Kasumi-1 (cell line): Measurements from ENCODE around the gene ANK3.

Experiments
- DNase-seq, 2 experiments: peaks; one replicate each; lab custom pipeline; 2025; lab: John Stamatoyannopoulos, UW

Gene ANK3

DNA sequence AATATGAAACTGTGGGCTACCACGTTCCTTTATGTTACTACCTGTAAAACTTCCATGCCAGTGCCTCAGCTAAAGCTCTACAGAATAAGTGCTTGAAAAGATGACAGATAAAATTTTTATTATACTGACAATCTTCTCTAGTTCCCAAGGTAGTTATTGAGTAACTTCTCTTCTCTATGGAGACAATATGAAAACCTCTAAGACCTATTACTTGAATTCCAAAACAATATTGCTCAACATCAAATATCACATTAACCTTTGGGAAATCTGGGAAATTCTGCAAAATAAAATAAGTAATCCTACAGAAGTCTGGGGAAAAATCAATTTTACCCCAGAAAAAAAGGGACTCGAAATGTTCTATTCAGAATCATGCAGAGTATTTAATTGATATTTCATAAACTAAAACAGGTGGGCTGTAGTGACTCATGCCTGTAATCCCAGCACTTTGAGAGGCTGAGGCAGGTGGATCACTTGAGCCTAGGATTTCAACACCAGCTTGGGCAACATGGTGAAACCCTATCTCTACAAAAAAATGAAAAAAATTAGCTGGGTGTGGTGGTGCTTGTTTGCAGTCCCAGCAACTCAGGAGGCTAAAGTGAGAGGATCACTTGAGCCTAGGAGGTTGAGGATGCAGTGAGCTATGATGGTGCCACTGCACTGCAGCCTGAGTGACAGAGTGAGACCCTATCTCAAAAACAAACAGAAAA is 23.8 kb upstream of the ANK3 start:
- DNase-seq: no peak

DNA sequence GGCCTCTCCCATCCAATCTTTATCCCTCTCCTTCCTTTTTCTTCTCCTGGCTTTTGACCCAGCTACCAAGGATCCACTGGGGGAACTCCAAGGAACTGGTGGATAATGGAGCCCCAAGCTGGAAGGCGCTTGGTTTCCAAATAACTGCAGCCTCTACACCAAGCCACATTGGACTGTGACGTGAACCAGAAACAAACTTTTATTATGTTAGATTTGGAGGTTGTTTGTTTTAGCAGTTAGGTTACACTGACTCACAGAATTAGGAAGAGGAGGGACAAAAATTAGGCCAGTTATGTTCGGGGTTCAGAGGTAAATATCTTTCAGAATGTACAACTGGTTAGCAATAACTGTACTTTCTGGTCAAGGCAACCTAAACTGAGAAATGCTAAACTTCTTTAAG is 21.3 kb upstream of the ANK3 start:
- no peak for DNase-seq

DNA sequence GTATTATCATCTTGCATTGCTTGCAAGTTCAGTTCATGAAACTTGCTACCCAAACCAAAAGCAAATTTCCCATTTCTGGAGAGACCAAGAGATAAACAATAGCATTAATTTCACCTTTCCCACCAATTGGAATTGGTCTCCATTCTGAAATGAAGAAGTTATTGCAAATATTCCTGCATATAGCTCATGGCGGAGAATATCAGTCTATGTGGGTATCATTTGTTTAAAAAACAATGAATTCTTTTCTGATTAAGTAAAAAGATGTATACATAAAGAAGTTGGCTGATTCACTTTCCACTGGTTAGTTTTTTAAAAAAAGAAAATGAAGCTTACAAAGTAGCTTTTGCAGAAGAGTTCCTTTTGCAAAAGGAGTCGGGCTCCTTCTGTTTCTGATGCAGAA is 19.5 kb upstream of the ANK3 start:
- DNase-seq: no peak

DNA sequence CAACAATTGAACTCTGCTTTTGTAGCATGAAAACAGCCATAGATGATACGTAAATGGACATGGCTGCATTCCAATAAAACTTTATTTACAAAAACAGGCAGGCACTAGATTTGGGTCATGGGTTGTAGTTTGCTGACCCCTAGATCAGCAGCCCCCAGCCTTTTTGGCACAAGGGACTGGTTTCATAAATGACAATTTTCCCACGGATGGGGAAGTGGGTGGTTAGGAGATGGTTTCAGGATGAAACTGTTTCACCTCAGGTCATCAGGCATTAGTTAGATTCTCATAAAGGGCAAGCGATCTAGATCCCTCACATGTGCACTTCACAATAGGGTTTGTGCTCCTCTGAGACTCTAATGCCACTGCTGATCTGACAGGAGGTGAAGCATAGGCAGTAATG is 16.5 kb upstream of the ANK3 start:
- no peak for DNase-seq

DNA sequence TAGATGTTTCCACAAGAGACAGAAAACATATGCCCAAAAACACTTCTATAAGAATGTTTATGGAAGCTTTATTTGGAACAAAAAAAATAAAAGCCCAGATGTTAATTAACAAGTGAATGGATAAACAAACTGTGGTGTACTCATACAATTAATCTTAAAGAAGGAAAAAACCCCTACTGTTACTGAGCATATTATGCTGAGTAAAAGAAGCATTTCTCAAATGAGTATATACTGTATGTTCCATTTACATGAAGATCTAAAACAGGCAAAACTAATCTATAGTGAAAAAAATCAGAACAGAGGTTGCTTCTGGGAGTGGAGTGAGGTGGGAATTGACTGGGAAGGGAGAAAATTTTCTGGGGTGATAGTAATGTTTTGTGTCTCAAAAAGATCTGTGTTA is 15.5 kb upstream of the ANK3 start:
- DNase-seq: no peak

DNA sequence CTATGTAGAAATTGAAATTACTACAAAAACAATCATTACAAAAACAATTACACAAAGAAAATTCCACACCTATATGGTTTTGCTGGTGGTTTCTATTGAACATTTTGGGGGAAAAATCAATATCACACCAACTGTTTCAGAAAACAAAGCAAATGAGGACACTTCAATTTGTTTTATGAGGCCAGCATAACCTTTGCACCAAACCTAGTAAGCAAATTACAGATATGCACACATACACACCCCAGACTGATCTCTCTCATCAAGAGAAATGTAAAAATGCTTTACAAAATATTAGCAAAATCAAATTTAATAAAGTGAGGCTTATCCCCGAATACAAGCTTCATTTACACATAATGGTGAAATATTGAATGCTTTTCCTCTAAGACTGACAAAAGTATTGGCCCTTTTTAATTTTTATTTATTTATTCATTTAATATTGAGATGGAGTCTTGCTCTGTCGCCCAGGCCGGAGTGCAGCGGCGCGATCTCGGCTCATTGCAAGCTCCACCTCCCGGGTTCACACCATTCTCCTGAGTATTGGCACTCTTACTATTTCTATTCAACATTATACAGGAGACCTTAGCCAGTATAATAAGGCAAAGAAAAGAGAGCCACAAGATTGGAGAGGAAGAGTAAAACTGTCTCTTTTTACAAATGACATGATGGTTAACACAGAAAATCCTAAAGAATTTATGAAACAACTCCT is 13.6 kb upstream of the ANK3 start:
- DNase-seq: no peak

DNA sequence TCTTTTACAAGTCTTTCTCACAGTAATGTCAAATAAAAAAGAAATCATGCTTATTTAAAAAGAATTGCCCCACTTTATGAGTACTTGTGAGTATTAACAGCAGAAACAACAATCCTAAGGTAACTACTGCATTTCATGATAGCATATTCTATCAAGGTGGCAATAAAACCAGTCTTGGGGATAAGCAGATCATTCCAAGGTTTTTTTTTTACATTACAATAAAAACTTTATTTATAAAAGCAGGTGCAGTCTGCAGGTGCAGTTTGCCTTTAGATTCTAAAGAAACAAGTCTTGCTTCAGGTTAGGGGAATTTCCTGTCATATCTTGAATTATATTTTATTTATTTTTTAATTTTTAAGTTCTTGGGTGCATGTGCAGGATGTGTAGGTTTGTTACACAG is 10.7 kb upstream of the ANK3 start:
- no peak for DNase-seq

DNA sequence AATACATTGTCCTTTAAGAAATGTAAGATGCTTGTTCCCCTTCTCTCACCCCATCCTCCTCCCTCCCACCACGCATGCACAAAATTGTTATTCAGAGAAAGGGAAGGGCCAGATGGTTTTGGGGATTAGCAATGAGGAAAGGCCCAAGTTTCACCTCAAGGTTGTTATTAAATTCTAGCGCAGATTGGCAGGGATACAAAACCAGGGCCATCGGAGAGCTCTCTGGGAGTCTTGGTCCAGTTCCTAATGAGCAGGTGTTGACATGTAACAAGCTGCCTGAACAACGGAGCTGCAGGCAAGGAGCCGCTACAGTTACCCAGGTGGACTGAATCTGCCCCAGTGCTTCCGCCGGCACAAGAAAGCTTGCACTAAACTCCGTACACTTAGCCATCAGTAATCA is 9.7 kb upstream of the ANK3 start:
- DNase-seq: no peak

DNA sequence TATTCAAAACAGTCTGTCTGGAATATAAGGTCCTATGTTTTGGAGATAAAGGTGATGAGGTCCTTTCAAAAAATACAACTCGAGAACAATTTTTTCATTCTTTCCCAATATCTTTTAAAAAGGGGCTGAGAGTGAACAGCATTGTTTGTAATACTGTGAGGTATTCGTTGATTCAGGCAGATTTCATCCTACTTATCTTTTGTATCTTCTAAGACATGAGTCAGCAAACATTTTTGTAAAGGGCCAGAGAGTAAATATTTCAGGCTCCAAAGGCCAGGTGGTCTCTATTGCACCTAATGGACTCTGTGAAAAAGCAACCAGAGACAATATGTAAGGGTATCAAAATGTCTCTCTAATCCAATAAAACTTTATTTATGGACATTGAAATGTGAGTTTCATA is 8.1 kb upstream of the ANK3 start:
- DNase-seq: no peak

DNA sequence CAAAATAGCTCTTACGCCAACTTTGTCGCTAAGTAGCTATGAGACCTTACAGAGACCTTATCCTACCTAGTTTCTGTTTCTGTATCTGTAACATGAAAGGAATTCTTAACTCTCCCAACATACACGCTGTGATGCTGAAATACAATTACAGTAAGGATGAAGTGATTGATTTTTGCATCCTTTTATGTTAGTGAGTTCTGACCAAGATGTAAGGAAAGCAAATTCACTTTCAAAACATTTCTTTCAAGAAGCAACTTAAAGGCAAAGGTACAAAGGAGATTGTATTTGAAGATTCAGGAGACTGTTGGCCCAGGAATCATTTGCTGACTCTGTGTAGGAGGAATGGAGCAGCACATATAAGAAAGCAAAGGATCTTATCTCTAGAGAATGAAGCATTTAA is 7.1 kb upstream of the ANK3 start:
- no peak for DNase-seq

DNA sequence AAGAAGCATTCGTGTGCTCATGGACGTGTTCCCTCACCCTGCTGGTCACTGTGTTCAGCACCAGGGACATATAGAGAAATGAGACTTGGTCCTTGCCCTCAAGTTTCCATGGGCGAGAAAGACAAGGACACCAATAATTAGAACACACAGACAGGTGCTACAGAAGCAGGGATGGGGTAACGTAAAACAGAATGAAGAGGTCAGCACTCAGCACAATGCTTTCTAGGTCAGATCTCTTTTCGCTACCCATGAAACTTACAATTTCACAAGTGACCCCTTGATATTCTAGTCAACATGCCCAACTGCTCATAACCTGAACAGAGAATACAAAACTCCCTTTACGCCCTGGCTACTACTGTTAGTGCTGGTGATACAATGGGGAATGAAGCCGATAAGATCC is 6.0 kb upstream of the ANK3 start:
- DNase-seq: no peak

DNA sequence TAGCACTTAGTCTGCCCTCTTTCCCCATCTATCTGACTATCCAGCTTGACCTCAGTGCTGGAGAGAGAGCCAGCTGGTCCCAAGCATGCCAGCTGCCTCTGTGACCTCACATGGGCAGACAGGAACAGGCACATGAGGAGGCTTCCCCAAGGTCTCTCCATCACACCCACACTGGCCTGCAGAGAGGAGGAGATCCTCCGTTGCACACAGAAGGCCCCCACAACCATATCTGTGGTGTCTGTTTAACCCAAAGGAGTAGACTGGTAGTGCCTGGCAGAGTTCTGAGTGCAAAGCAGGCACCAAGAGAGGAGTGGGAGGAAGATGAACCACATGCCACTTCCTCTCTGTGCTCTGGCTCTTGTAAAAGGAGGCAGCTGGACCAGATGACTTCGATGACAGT is 4.8 kb upstream of the ANK3 start:
- DNase-seq: peak in 1 of 2 experiments; percentile 9

DNA sequence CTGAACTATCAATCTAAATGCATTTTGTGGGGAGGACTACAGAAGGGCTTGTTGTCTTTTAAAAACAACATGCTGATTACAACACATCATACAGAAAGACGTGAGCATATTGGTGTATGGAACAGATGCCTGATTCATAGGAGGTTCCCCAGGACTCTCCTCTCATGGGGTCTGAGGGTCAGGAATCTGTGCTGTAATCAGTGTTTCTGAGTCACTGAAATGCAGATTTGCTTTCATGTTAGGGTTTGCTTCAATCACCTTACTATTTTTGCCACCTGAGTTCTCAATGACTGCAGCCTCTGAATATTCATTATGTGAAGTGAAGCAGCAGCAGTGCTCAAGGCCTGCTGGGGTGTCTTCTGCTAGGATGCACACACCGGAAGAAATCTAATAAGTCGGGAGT is 550 bp upstream of the ANK3 start:
- DNase-seq: no peak

DNA sequence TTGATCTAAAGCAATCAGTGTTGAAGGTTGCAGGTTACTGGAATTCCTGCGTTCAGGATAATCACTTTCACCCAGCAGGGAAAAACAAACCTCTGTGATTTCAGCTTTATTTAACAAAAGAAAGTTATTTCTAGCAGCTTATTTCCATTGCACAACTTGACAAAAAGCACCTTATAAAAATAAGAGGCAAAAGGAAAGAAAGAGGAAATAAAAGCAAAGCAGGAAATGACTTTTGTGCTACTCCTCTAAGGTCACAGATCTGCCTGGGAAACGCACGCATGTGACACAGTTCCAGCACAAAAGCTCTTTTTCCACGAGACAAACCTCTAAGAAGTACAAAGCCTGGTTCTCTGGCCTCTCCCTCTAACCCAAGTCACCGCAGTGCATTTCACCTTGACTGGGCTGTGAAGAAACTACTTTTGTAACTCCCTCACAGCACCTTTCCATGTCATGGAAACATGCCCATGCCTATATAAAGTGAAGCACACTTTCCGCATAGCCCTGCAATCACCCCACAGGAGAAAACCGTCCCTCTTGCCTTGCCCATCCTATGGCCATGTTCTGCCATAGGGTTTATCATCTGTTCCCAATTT is 870 bp downstream of the ANK3 start:
- no peak for DNase-seq

DNA sequence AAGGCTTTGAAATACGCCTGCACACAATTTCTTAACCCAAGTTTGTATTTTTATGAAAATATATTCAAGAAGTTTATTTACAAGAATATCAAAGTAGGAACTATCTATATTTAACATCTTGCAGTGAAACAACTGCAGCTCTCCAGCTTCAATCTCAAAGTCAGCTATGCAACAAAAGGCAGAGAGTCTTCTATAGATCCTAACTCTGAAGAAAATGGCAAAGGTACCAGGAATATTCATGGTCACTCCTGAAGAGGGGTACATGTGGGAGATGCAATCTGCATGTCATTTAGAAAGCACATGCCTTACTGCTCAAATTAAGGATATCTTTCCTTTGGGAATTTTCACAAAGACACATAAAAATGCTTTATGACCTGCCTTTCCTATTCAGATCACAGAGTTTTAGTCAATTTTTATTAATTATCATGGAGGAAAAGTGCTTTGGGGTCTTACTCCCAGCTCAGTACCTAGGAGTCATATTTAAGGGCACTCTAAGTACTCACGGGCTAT is 1.5 kb downstream of the ANK3 start:
- DNase-seq: no peak

DNA sequence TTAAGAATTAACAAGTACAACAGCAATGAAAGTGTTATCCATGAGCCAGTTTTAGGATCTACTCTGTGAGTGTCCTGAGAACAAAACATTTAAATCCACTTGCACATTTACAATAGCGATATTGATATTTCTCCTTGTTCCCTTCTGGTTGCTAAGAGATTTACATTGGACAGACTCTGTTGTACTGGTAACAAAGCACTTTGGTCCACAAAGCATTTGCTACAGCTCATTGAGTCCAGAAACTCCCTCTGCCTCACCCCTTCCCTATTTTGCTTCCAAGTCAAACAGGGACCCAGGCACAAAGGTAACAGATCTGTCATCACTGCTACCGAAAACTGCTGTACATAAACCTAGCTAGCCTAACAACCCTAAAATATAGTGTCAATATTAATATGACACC is 2.1 kb downstream of the ANK3 start:
- DNase-seq: no peak

DNA sequence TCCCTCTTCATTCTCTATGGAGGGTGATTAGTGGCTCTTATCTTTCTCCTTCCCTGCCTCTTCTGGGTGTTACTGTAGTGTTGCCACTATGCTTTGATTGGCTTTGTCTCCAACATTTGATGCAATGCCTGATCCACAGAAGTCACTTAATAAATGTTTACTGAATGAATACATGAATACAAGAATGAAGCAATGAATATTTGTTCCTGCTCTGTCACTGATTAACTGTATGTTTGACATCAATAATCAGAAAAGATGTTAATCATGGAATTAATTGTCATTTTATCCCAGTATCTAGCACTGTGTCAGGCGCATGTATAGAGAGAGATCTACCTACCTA is 4.3 kb downstream of the ANK3 start:
- no peak for DNase-seq

DNA sequence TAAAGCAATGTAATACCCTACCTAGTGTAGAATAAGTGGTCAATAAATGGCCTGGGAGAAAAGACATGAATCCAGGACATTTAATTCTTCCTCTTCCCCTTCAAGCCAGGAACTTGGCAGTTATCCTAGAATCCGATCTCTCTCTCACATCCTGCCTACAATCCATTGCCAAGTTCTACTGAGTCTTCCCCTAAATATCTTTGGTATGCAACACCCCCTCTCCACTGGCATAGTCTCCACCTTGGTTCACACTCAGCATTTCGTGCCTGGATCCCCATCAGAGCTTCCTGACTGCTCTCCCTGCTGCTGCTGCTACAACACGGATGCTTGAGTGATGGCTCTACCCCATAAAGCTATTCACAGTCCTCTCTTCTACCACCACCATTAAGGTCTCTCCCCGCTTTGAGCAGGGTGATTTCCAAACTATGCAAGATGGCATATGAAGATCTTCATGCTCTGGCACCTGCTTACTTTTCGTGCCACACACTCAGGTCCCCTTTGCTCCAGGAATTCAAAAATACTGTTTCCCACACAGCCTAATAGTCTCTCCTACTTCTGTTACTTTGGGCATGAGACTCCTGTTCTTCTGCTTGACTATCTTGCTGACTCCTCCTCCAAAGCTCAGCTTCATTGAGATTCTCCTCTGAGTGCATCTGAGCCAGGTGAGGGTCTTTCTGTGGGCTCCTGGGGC is 4.8 kb downstream of the ANK3 start:
- no peak for DNase-seq

DNA sequence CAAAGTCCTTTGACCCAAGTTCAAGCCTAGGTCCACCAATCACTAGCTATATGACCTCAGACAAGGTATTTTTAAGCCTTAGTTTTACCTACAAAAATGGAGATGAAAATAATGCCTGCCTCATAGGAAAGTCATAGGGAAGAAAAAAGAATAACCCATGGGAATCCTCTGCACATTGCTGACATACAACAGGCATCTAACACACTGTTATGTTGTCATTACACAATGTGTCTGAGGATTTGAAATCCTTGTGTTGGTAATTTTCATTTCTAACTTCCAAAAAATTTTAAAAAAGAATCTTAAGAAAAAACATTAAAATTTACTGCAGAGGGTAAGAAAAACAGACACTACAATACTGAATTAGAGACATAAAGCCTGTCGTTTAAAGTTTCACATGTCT is 5.7 kb downstream of the ANK3 start:
- DNase-seq: no peak

DNA sequence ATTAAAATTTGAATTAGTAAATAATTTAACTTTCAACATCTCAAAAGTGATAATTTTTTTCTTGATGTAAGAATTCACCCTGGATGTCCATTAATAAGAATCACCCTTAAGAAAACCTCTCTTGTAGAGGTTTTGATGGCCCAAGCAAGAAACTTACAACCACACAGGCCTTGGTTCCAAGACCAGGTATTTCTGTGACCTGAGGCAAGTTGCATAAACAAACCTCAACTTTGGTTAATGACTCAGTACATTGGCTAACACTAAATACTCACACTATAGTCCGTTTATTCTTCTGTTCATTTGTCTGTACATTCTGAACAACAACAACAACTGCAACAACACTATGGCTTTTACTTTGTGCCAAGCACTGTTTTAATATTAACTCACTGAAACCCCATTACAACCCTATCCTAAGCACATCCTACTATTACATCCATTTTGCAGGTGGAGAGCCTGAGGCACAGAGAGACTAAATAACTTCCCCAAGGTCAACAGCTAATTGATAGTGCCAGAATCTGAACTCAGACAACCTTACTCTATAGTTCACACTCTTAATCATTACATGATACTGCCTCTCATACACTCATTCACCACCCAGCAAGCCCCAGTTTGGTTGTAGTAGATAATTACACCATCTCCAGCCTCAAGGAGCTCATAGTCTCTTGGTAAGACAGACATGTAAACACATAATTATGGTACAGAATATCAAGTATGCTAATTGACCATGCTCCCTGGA is 6.6 kb downstream of the ANK3 start:
- no peak for DNase-seq

DNA sequence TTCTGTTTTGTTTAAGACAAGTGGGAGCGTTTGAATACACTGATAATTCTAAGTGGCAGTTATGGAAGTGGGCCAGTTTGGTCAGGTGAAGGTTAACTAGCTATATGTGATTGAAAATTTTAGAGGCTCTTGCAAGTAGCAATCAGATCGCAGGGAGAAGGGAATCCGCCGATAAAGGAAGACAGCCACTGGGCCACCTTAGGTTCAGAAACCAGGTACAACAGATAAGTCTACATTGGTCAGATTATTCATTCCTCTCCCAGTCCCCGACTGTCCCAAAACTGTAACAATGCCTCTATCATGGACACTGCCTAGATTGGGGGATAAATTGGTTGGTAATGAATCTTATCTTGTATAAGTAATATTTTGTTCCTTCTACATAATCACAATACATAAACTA is 8.9 kb downstream of the ANK3 start:
- DNase-seq: no peak

DNA sequence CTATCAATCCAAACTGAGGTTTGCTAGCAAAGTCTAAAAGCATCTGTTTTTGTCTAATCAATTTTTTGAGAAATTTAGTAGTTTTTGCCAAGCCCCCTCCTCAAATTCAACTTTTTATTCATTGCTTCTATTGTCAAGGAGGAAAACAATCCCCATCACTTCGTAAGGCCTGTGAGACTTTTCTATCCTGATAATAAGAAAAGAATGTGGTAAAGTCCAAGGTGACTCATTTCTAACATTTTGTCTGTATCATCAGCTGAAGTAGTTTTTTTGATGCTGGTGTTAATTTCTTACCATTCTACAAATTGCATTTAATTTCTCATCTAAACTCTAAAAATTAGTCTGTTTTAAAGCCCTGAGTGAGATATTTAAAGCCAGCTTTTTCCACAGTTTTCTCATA is 11.7 kb downstream of the ANK3 start:
- no peak for DNase-seq

DNA sequence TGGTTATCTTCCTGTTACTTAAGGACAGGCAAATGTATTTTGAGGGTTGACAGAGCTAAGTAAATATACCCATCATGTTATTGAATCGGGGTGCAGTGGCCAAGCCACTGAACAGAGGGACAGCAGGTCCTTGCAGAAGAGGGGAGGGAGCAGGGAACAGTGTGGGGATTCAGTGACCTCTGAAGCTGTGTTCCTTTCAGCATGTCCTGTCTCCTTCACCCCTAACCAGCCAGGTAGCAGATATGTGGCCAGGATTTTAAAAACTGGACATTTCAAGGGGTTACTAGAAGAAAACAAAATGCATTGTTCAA is 12.7 kb downstream of the ANK3 start:
- no peak for DNase-seq
